ENCODE data around the gene WDR86.

The WDR86 gene

GRCh38 chr7:151373599-151373998 lies 36.2 kb downstream of the WDR86 start:
- no peak; the same call in 2 of the 3 replicates for ATAC-seq

GRCh38 chr7:151372612-151373265 lies 37.1 kb downstream of the WDR86 start:
- ATAC-seq = no peak
- TF ChIP-seq GLIS3 (CRISPR knock-in tag; IDR thresholded peaks at IDR 0.05) = no peak
- no peak for TF ChIP-seq CREB5 (CRISPR knock-in tag; IDR thresholded peaks at IDR 0.05; ENCODE audit: low read depth)

More at GRCh38 chr7:151373599-151373998, 36.2 kb downstream of the WDR86 start:
- TF ChIP-seq ESRRG (CRISPR knock-in tag; IDR thresholded peaks at IDR 0.05) = no peak
- TF ChIP-seq PATZ1 (CRISPR knock-in tag; IDR thresholded peaks at IDR 0.05; ENCODE audit: borderline replicate concordance) = no peak
- TF ChIP-seq SNAI2 (CRISPR knock-in tag; IDR thresholded peaks at IDR 0.05) = no peak
- TF ChIP-seq POU6F1 (CRISPR knock-in tag; IDR thresholded peaks at IDR 0.05; ENCODE audit: borderline replicate concordance, low read depth) = no peak

GRCh38 chr7:151371266-151371665 lies 38.6 kb downstream of the WDR86 start:
- no peak for ATAC-seq
- TF ChIP-seq PPARA (CRISPR knock-in tag; IDR thresholded peaks at IDR 0.05; ENCODE audit: borderline replicate concordance) (no peak), ZNF8 (CRISPR knock-in tag; IDR thresholded peaks at IDR 0.05) (no peak), BACH2 (CRISPR knock-in tag; IDR thresholded peaks at IDR 0.05; ENCODE audit: borderline replicate concordance) (no peak), TSHZ2 (CRISPR knock-in tag; IDR thresholded peaks at IDR 0.05) (no peak), ZNF70 (CRISPR knock-in tag; IDR thresholded peaks at IDR 0.05) (no peak), ARNTL (CRISPR knock-in tag; IDR thresholded peaks at IDR 0.05; ENCODE audit: borderline replicate concordance, low read depth) (no peak), ZNF565 (CRISPR knock-in tag; conservative IDR thresholded peaks at IDR 0.05; ENCODE audit: low read depth) (no peak), ZFP3 (CRISPR knock-in tag; IDR thresholded peaks at IDR 0.05) (no peak), ZC3H10 (CRISPR knock-in tag; IDR thresholded peaks at IDR 0.05) (no peak), TCF4 (CRISPR knock-in tag; IDR thresholded peaks at IDR 0.05; ENCODE audit: borderline replicate concordance) (no peak), PATZ1 (CRISPR knock-in tag; IDR thresholded peaks at IDR 0.05; ENCODE audit: borderline replicate concordance) (no peak), ESRRG (CRISPR knock-in tag; IDR thresholded peaks at IDR 0.05) (no peak), CSDC2 (CRISPR knock-in tag; IDR thresholded peaks at IDR 0.05) (no peak), OSR1 (CRISPR knock-in tag; IDR thresholded peaks at IDR 0.05) (no peak), TOX (CRISPR knock-in tag; IDR thresholded peaks at IDR 0.05; ENCODE audit: borderline replicate concordance) (no peak), GLIS3 (CRISPR knock-in tag; IDR thresholded peaks at IDR 0.05) (no peak), ZFP30 (CRISPR knock-in tag; IDR thresholded peaks at IDR 0.05) (no peak), RARB (CRISPR knock-in tag; IDR thresholded peaks at IDR 0.05) (no peak), POU6F1 (CRISPR knock-in tag; IDR thresholded peaks at IDR 0.05; ENCODE audit: borderline replicate concordance, low read depth) (no peak)

Data from SK-N-SH treated with all-trans-retinoic acid at 6 μM for 48 hours (cell line).